NOMO-1 treated with dmso at 0.1 percent for 144 hours (cell line): ENCODE measurements around the gene PHC2.
"Not testable (repeated sequence)": the region's sequence is repeated elsewhere in the genome, so short reads cannot be mapped to it uniquely, and the experiment has no call there.

ENCODE experiments used
- DNase-seq: peaks from one replicate; lab custom pipeline; 2025; ENCODE audit not compliant: unreplicated experiment; lab: John Stamatoyannopoulos, UW

The PHC2 gene

GRCh38 chr1:33297911-33298622 is 132.8 kb downstream of the PHC2 start:
- no peak for DNase-seq

DNA sequence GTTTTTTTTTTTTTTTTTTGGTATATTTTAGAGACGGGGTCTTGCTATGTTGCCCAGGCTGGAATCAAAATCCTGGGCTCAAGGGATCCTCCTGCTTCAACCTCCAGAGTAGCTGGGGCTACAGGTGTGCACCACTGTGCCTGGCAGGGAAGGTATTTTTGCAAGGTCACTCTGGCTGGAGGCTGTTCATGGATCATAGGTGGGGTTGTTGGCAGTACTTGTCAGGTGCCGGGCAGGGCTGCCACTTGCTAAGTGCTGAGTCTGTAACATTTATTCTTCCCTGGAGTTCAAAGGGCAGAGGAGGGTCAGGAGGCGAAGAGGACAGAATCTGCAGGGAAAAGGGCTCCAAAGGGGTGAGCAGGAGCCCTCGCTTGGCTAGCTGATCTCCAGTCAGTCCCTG is 134.1 kb downstream of the PHC2 start:
- DNase-seq: no peak

- DNase-seq: no peak
These were observed 134.8 kb downstream of the PHC2 start for GRCh38 chr1:33296082-33296458.

GRCh38 chr1:33295450-33296081 is 135.3 kb downstream of the PHC2 start:
- DNase-seq: no peak

- DNase-seq: no peak
These were observed 135.9 kb downstream of the PHC2 start for GRCh38 chr1:33295023-33295422.

GRCh38 chr1:33294071-33295010 is 136.6 kb downstream of the PHC2 start:
- DNase-seq: no peak

DNA sequence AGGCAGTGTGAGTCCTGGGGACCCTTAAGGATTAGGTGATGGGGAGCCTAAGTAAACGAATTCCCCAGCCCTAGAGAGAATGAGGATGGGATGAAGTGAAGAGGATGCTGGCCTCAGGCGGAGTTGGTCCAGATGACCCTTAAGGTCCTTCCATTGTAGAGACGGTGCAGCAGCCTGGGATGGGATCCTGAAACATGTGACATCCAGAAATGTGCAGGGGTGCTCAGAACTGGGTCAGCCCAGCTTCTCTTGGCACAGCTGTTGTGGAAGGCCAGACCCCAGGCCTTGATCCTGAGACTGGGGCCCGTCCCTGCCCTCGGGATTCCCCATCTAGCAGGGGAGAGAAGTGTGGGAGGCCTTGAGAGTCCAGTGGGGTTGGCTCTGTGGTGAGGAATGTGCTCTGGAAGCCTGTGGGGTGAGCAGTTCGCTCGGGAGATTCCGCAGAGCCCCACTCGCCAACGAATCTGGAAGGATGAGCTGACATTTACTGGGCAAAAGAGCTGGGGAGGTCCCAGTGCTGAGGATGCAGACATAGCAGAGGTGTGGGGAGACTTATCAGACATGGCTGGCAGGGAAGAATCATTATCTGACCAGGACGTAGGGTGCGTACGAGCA is 138.1 kb downstream of the PHC2 start:
- no peak for DNase-seq

- not testable (repeated sequence) for DNase-seq
These were observed 140.3 kb downstream of the PHC2 start for GRCh38 chr1:33290615-33291014.

DNA sequence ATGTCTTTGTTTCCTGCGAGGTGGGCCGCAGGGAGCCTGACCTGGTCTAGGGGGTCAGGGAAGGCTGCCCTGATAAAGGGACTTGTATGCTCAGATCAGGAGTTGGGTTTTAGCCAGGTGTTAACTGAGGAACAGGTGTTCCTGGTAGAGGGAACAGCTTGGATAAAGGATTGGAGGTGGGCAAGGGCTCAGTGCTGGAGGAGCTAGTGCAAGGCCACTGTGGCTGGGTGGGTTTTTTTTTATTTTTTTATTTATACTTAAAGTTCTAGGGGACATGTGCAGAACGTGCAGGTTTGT is 141.1 kb downstream of the PHC2 start:
- no peak for DNase-seq

DNA sequence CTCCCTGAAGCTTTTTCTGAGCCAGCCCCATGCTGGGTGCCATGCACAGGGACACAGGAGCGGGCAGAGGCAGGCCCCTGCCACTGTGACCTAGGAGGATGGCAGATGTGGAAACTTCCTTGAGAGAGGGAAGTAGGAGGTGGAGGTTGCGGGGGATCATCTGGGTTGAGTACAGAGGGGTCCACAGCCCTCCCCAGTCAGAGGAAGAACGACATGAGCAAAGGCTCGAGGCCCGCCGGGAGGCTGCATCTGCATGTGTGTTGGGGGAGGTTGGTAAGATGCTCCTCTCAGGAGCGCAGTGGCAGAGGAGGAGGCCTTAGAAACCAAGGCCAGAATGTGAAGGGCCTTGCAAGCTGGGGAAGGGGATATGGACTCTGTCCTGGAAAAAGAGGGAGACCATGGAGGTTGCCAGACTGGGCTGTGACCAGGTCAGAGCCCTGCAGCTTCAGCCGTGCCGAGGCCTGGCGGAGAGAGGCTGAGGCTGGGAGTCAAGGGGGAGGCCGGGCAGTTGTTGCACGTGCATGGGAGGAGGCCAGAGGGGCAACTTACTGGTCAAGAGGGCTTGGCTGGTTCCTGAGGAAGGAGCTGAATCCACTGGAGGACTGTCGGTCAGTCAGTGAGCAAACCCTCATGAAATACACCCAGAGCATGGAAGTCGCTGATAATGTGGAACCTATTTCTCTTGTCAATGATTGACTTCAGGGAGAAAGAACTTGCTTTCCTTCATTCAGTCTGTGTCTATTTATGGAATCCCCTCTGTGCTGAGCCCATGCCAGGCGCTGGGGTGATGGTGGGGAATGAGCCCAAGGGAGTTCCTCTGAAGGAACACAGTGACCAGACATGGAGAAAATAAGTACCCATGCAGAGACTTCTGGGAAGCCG is 141.7 kb downstream of the PHC2 start:
- DNase-seq: no peak

GRCh38 chr1:33287317-33287716 is 143.6 kb downstream of the PHC2 start:
- DNase-seq: no peak

DNA sequence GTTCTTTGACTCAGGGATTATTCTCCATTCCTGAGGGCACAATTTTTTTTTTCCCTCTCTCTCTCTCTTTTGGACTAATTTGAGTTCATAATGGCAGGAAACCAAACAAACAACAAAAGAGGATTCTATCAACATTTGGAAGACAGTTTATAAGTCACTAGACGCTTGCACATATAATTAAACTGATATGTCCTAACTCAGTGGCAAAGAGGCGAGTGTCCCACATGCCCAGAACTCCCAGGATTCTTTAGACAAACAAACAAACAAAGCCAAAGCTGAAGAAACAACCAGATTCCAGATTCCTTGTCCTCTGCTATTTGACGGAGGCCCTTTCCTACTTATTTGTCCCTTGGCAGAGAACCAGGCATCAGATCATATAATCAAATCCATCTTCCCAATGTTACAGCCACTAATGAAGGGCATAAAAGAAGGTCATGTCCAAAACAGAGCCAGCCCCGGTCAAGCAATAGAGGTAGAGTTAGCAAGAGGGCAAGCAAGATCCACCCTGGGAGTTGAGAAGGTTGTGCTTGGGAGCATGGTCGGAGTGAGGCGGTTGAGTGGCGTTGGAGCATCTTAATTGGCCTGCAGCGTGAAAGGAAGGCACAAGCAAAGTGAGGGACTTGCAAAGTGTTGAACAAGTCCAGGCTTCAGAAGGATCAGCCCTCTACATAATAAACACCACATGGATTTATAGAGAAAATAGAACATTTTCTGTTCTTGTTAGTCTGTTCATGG is 144.3 kb downstream of the PHC2 start:
- no peak for DNase-seq

DNA sequence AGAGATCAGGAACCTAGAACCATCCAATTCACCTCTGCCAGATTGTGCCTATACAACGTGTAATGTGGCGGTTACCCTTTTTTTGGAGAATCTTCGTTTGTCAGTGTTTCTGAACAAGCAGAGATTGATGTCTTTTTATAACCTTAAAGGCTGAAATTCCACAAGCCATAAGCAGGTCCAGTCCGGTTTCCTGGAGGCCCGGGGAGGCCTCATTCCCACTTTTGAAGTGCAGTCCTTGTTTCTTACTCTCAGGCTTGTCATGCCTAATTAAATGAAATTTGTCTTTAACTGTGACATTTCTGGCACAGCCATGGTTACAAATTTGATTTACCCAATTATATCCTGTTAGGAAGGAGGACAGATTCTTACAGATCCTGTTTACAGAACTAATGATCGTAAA is 146.8 kb downstream of the PHC2 start:
- no peak for DNase-seq

DNA sequence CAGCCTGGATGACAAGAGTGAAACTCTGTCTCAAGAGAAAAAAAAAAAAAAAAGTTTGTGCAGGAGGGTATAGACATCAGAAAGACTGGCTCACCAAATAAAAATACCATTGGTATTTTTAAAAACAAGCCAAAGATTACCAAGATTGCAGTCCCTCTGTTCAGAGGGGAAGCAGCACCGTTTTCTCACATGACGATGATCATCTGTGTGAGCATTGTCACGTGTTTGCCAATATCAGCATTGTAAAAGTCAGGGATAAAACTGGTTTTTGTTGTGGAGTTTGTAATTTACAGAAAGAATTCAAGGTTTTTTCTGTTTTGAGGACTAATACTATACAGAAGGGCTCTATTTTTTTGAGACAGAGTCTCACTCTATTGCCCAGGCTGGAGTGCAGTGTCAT is 148.1 kb downstream of the PHC2 start:
- DNase-seq: no peak

DNA sequence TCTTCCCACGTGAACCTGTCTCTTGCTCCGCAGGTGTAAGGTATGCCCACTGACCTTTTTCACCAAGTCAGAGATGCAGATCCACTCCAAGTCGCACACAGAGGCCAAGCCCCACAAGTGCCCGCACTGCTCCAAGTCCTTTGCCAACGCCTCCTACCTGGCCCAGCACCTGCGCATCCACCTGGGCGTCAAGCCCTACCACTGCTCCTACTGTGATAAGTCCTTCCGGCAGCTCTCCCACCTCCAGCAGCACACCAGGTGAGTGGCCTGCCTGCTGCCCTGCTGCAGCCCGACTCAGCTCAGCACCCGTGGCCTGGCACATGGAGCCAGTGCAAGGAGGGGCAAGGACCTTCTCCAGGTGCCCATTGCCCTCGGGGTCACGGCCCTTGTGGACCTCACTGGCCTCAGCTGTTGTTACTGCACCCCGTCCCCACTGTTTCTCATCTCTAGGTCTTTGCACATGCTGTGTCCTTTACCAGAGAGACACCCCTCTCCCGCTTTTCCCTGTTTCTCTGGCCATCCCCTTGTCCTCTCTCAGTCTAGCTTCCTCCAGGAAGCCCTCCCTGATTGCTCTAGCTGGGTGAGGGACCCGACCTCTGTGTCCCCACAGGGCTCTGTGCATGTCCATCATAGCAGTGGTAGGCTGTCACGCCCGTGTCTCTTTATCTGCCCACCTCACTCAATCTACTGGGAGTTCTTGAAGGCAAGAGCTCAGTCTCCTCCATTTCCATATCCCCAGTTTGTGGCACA is 149.2 kb downstream of the PHC2 start:
- no peak for DNase-seq

DNA sequence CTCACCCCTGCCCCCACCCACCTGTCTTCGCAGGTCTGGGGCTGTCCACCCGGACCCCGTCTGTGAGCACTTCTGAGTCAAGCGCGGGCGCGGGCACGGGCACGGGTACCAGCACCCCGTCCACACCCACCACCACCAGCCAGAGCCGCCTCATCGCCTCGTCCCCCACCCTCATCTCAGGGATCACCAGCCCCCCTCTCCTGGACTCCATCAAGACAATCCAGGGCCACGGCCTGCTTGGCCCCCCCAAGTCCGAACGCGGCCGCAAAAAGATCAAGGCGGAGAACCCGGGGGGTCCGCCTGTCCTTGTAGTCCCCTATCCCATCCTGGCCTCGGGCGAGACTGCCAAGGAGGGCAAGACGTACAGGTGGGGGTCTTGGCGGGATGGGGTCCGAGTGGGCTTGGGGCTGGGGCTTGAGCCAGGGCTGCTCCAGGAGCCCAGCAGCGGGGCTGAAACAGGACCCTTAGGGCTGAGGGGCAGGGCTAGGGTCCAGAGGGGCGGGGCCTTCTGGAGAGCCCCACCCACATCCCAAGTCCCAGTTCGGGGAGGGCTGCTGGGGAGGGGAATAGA is 150.7 kb downstream of the PHC2 start:
- DNase-seq: no peak

- DNase-seq: no peak
These were observed 153.3 kb downstream of the PHC2 start for GRCh38 chr1:33277488-33278084.

- no peak for DNase-seq
These were observed 154.2 kb downstream of the PHC2 start for GRCh38 chr1:33276573-33277298.
